HG02623 (cell line): ENCODE results near the gene TRIL.

Source experiments
- ATAC-seq: cut with Tn5 transposase; IDR thresholded peaks from one replicate; pipeline ENCODE4 v1.9.1; 2021; ENCODE audit warnings: moderate library complexity; ENCODE audit not compliant: unreplicated experiment

TRIL gene

GRCh38 chr7:28941633-28942032, 16.5 kb downstream of the TRIL start:
- ATAC-seq = no peak

GRCh38 chr7:28940741-28941384, 17.3 kb downstream of the TRIL start:
- ATAC-seq = no peak

GRCh38 chr7:28939844-28940544, 18.1 kb downstream of the TRIL start:
- no peak for ATAC-seq

- no peak for ATAC-seq
These were observed 18.8 kb downstream of the TRIL start for GRCh38 chr7:28939367-28939766.

GRCh38 chr7:28937619-28938018, 20.5 kb downstream of the TRIL start:
- ATAC-seq = no peak

- no peak for ATAC-seq
These were observed 21.0 kb downstream of the TRIL start for GRCh38 chr7:28937103-28937502.

- no peak for ATAC-seq
These were observed 24.2 kb downstream of the TRIL start for GRCh38 chr7:28933846-28934320.

GRCh38 chr7:28931565-28931964, 26.6 kb downstream of the TRIL start:
- no peak for ATAC-seq

- ATAC-seq = peak; percentile 92
These were observed 31.1 kb downstream of the TRIL start for GRCh38 chr7:28926871-28927597.

- ATAC-seq = no peak
These were observed 35.4 kb downstream of the TRIL start for GRCh38 chr7:28922624-28923331.

- ATAC-seq = peak; percentile 85
These were observed 36.3 kb downstream of the TRIL start for GRCh38 chr7:28921822-28922221.

- ATAC-seq = no peak
These were observed 37.7 kb downstream of the TRIL start for GRCh38 chr7:28920424-28920823.

- no peak for ATAC-seq
These were observed 38.6 kb downstream of the TRIL start for GRCh38 chr7:28919510-28919909.

GRCh38 chr7:28908775-28909174, 49.4 kb downstream of the TRIL start:
- no peak for ATAC-seq

- ATAC-seq = no peak
These were observed 52.7 kb downstream of the TRIL start for GRCh38 chr7:28905464-28905863.

- no peak for ATAC-seq
These were observed 53.5 kb downstream of the TRIL start for GRCh38 chr7:28904578-28905048.

- no peak for ATAC-seq
These were observed 54.2 kb downstream of the TRIL start for GRCh38 chr7:28903730-28904577.
